GM21515 (cell line): Measurements from ENCODE around the gene NFIA.
A peak's percentile ranks its signal among the peaks of the same experiment; 100 is the strongest.

Experiments
- ATAC-seq: cut with Tn5 transposase; IDR thresholded peaks from one replicate; pipeline ENCODE4 v1.9.1; 2021; ENCODE audit not compliant: unreplicated experiment

Gene NFIA

GRCh38 chr1:61322008-61322744, 239.8 kb downstream of the NFIA start:
- no peak for ATAC-seq

- ATAC-seq: no peak
Observed at GRCh38 chr1:61322769-61323168, 240.4 kb downstream of the NFIA start.

- ATAC-seq: no peak
Observed at GRCh38 chr1:61323681-61324328, 241.4 kb downstream of the NFIA start.

GRCh38 chr1:61326713-61327112, 244.4 kb downstream of the NFIA start:
- no peak for ATAC-seq

- no peak for ATAC-seq
Observed at GRCh38 chr1:61327436-61327835, 245.1 kb downstream of the NFIA start.

GRCh38 chr1:61329556-61329955, 247.2 kb downstream of the NFIA start:
- ATAC-seq: no peak

GRCh38 chr1:61330018-61330417, 247.7 kb downstream of the NFIA start:
- ATAC-seq: no peak

GRCh38 chr1:61330571-61330970, 248.2 kb downstream of the NFIA start:
- ATAC-seq: no peak

GRCh38 chr1:61332196-61332753, 249.9 kb downstream of the NFIA start:
- ATAC-seq: peak; percentile 98

GRCh38 chr1:61332796-61333195, 250.4 kb downstream of the NFIA start:
- ATAC-seq: no peak

- no peak for ATAC-seq
Observed at GRCh38 chr1:61334718-61335589, 252.6 kb downstream of the NFIA start.

GRCh38 chr1:61337037-61337436, 254.7 kb downstream of the NFIA start:
- no peak for ATAC-seq

GRCh38 chr1:61337441-61337951, 255.1 kb downstream of the NFIA start:
- ATAC-seq: no peak

- no peak for ATAC-seq
Observed at GRCh38 chr1:61337981-61338848, 255.9 kb downstream of the NFIA start.

- ATAC-seq: no peak
Observed at GRCh38 chr1:61338899-61339298, 256.5 kb downstream of the NFIA start.

- ATAC-seq: no peak
Observed at GRCh38 chr1:61341426-61341825, 259.1 kb downstream of the NFIA start.

GRCh38 chr1:61343734-61344420, 261.5 kb downstream of the NFIA start:
- ATAC-seq: no peak

- no peak for ATAC-seq
Observed at GRCh38 chr1:61344696-61345095, 262.3 kb downstream of the NFIA start.

- ATAC-seq: no peak
Observed at GRCh38 chr1:61348025-61348665, 265.8 kb downstream of the NFIA start.
